AG08396 (cell line): ENCODE results near the gene CDC42BPB.
A peak's percentile ranks its signal among the peaks of the same experiment; 100 is the strongest.

ENCODE experiments used
- DNase-seq: peaks from one replicate; pipeline ENCODE4 v3.0.0; 2012; ENCODE audit warnings: low spot score, mixed read lengths

Gene CDC42BPB

DNA sequence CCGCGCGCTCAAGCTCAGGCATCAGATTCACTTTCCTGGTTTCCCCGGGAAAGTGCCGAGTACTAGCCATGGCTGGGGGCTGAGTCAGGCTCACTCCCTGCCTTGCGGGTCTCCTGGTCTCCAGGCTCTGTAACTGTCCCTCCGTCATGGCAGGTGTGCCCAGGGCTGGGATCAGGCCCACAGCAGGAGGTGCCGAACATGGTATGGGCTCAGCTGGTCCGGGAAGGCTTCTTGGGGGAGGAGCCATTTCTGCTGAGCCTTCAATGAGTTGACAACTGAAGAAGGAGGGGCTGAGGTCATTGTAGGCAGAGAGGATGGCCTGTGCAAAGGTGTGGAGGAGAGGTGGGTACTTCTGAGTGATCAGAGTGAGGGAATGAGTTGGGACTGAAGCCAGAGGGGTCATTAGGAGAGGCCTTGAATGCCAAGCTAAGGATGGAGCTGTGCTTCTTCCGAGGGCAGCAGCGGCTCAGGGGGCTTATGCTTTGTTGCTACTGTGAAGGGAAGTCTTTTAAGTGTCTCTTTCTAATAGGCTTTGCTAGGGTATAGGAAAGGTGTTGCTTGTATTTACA is 37.9 kb upstream of the CDC42BPB start:
- no peak for DNase-seq

DNA sequence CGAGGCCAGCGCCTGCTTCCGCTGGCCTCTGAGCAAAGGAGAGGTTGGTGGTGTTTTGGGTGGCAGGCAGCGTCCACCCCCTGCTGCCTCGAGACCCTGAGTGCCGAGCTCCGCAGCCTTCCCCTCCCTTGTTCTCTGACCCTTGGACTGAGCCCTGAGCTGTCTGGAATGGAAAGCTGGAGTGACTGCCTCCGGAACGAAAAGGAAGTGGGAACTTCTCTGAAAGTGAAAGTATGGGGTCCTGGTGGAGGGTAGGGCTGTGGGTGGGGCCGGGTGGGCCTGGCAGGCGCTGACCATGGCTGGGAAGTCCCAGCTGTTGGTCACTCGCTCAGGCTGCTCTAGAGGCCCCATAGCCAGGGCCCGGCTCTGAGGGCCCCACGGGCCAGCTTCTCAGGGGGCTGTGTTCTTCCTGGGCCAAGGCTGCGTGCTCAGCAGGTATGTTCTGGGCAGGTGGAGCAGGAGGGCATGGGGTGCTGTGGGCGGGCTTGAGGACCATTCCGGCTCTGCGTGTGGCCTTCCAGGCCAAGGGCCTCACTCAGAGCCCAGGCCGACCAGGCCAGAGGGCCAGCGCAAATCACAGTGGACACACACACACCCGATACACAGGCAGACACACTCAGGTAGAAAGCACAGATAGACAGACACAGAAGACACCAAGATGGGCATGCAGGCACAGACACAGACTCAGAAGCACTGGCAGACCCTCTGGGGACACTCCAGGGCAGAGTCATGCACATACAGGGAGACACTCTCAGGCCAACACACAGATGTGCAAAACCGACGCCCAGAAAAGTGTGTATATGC is 37.3 kb upstream of the CDC42BPB start, which contains the start of gene EXOC3L4:
TSS of gene EXOC3L4 (plus strand) at position 320 of the 804 bp plus-strand sequence. CDS start 5,495 bp downstream, outside the sequence.
- no peak for DNase-seq

DNA sequence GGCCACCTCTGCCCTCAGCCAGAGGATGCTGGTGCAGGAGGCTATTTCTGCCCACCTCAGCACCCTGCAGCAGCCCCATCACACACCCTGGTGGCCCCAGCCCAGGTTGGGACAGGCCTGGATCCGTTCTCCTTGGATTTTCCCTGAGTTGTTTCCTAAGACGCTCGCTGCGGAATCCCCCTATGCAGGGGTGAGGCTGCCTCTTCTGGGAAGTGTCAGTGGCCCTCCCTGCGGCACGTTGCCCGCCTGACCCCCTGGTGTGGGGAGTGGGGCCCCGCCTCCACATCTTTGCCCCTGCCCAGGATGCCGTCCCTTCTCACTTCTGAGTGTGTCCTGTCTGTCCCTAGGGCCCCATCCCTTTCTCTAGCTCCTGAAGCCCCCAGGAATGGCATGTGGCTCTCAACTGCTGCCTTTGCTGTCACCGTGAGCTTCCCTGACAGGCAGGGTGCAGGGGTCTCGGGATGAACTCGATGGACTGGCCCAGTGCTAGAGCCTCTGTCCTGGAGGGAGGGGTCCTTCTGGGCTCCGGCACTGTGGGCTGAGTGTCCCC is 36.6 kb upstream of the CDC42BPB start:
- DNase-seq, result no peak

DNA sequence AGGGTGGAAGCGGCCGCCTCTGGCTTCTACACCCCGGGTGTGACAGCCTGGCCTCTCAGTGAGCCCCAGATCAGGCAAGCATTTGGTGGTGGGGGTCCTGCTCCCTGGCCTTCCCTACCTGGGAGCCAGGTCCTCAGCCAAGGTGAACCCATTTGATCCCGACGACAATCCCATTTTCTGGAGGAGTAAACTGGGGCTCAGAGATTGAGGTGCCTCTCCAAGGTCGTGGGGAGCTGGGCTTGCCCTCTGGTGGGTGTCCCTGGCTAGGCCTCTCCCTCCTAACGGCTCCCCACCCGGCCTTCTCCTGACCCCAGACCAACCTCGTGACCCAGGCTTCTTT is 34.5 kb upstream of the CDC42BPB start:
- DNase-seq, result no peak

DNA sequence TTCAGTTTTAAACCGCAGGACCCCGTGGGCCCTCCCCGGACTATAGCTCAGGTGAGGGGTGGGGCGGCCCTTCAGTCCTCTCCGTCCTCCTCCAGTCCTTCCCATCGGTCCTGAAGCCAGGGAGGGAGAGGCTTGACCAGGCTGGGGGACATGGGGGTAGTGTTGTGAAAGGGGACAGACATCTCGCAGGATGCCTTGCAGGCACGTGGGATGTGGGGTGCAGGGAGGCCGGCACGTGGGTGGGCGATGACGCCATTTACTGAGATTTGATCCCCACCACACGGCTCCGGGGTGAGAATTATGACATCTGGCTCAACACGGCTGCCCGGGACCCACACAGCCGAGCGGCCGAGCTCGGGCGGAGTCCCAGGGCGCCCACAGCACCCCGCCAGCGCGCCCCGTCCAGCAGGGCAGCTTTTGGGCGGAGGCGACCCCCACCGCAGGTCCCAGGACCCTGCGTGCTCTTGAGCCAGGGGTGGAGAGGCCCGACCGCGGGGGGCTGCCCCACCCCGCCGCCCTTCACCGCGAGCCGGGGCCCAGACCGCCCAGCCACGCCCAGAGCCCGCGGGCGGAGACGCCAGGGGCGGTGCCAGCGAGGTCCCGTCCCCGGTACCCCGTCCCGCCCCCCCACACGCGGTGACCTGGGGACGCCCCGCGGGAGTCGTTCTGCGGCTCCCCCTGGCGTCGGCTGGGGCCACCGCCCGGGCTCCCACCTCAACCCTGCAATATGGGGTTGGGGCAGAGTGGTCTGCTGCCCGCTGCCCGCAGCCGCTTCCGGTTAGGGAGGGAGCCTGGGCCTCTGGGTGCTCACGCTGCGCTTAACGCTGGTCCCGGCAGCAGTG is 33.9 kb upstream of the CDC42BPB start:
- peak; percentile 85 for DNase-seq

DNA sequence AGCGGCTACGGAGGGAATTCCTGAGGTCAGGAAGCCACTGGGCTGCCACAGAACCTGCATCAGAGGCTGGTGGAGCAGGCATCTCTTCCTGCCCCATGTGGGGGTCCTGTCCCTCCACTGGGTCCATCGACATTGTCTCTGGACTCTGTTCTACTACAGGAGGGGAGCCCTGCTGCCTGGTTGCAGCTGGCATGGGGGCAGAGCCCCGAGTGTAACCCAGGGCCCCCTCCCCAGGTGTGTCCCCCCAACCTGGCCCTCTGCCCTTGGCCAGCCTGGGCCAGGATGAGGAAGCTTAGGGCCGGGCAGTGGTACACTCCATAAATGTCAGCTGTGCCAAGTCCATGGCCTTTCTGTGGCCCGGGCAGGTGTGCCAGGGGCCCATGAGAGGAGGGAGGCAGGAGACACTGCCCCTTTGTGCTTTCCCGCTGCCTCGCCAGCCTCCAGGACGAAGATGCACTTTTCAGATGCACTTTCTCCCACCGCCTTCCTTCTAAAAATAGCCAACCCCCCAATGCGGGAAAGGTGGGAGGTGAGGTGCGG is 33.2 kb upstream of the CDC42BPB start:
- DNase-seq, result no peak

DNA sequence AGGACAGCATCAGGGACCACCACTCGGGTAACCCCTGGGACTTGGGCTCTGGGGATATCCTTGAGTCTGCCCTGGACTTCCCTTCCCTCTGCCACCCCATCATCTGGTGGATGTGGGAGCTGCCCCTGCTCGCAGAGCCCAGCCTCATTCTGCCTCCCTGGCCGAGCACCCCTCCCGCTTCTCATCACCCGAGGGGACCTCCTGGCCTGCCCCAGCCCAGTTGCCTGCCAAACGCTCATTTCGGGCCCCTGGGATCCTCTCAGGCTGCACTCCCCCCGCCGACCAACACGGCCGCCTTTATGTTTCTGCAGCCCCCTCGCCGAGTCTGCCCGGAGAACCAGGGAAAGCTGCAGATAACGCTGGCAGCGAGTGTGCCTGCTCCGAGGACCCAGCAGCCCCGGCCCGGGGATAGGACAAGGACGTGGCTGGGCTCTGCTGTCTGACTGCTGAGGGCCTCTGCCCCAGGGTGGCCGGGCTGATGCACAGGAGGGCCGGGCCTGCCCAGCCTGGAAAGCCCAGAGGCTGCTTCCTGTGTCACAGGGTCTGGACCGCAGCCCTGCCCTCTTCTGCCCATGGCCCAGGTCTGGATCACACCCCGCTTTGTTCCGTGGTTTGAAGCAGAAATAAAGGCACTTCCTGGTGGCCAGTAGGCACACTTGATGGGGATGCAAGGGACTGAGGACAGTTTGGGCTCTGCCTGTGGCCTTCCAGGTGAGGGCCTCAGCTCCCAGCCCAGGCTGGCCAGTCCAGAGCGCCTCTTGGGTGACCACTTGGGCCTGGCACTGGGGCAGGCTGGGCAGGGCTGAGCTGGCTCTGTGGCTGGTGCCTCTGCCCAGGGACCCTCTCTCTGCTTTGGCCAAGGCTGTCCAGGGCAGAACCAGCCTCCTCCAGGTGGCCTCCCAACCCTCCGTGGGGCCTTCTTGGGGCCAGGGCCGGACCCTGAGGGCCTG is 32.3 kb upstream of the CDC42BPB start:
- no peak for DNase-seq

DNA sequence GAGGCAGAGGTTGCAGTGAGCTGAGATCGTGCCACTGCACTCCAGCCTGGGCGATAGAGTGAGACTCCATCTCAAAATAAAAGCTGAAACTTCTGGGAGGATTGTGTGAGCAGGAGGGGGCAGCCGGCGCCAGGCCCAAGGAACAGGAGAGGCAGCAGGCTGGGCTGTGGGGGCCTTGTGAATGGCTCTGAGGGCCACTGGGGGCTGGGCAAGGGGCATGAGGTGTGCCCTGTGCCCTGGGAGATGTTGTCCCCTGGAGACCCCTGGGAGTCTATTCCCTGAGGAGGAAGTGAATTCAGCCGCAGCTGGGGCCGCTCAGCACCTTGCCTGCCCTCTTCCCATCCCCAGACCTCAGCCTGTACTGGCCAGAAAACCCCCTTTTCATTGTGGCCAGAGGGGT is 31.6 kb upstream of the CDC42BPB start:
- no peak for DNase-seq

DNA sequence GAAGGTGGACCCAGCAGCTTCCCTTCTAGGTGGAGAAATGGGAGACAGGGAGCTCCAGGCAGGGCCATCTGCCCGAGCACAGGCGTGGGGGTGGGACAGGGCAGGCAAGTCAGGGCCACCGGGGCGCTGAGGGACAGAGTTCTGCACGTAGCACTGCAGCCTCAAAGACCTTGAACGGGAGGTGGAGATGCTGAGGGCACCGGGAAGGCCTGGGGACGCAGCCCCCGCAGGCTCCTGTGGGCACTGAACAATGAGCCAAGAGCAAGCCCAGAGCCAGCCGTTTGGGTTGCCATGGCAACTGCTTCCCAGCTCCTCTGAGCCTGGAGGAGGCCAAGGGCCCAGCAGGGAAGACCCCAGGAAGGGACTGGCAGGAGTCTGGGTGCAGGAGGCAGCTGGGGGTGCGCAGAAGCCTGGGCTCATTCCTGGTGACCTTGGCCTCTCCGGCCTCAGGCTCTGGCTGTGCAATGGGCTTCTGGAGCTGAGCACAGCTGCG is 30.0 kb upstream of the CDC42BPB start:
- DNase-seq, result no peak

DNA sequence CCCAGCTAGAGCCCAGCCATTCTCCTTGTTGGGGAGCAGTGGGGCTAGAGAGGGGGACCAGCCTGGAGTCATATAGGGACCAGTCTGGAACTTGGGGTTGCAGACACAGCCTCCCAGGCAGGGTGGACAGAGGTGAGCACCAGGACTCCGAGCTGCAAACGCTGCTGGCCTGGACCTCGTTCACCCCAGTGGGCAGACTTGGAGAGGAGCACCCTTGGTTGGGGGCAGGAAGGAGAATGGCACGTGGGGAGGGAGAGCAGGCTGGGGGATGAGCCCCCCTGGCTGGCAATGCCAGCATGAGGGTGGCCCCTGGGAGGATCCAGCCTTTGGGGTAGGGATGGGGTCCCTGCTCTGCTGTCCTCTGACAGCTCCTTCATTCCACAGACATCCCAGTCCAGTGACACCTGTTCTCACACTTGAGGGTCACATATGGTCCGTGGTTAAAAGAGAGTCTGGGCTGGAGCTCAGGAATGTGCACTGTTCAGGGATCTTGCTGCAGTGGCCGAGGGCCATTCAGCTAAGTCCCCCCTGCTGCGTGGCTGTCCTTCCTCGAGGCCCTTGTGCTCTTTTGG is 29.5 kb upstream of the CDC42BPB start:
- DNase-seq, result no peak

DNA sequence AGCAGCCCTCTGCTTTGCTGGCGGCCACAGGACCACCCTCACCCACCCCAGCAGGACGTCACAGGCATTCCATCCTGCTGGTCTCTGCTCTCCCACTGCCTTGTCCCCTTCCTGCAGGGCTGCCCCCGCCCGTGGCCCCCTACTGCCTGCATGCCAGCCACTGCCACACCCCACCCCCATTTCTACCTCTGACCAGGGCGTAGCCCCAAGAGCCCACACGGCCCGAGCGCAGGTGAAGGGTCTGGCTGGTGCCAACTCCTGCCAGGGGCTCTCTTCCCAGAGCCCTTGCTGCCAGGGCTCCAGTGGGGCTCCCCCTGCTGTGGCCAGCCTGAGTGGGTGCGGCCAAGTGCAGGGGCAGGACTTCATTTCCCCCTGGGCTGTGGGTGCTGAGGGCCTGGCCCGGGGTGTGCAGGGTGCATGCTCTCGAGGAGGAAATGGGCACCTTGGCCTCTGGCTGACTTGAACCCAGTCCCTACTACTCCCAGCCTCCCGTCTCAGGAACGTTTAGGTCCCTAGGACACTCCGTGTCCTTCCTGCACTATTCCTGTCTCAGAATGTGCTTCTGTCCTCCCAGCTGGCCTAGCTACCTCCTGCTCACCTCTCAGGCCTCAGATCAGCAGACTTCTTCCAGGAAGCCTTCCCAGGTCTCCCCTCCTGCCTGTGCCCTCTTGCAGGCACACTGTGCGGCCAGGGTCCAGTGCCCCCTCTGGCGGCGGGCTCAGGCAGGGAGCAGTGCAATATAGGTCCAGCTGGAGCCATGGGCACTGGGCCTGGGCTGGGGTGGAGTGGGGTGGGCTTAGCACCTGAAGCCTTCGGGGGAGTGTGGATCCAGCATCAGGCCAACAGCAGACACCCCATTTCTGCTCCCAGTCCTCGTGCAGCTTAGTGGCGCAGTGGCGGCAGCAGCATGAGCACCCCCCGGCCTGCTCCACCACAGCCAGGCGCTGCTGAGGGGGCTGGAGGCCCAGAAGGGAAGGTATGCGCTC is 28.1 kb upstream of the CDC42BPB start:
- no peak for DNase-seq

DNA sequence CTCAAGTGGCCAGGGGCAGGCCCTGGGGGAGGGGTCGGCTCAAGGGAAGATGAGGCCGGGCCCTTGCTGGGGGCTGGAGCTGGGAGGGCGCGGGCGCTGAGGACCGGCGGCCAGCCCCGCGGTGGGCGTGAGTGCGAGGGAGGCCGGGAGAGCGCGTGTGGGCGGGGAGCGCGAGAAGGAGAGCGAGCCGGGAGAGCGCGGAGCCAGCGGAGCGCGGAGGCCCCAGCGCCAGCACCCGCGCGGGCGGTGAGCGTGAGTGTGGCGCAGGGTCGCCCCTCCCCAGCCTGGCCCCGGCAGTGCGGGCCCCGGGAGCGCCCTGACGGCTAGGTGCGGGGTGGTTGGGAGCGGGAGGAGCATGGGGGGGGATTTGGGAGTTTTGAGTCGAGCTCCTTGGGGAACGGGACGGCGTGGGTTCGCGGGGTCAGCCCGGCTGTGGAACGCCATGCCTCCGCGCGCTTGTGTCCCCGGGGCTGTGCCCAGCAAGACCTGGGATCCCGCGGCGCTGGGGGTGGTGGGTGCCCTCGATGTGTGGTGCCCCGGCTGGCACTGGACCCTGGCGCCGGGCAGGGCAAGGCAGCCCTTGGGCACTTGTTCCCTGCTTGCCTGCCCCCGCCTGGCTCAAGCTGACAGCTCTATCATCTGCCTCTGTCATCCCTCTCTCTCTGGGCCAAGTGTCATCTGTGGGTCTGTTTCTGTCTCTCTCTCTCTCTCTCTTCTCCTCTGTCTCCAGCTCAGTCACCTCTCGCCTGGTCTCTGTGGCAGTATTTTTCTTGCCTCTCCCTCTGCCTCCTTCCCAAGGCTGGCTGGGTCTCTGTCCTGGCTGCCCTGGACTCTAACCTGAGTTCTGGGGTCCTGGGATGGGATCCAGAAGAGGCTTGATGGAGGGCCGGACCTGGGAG is 26.9 kb upstream of the CDC42BPB start, which contains the start of gene LBHD2:
TSS of gene LBHD2 (plus strand) at position 190 of the 899 bp plus-strand sequence. CDS start 1,803 bp downstream, outside the sequence.
- no peak for DNase-seq

DNA sequence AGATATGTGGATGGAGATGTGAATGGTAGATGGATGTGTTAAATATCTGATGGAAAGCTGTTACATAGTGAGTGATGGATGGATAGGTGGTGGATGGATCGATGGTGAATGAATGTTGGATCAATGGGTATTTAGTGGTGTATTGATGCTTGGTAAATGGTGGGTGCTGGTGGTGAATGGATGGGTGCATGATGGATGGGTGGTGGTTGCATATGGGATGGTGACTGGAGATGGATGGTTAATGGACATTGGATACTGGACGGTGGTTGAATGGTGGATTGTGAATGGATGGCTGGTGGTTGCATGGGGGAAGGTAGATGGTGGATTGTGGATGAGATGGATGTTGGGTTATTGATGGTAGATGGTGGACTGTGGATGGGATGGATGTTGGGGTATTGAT is 24.6 kb upstream of the CDC42BPB start:
- no peak for DNase-seq

DNA sequence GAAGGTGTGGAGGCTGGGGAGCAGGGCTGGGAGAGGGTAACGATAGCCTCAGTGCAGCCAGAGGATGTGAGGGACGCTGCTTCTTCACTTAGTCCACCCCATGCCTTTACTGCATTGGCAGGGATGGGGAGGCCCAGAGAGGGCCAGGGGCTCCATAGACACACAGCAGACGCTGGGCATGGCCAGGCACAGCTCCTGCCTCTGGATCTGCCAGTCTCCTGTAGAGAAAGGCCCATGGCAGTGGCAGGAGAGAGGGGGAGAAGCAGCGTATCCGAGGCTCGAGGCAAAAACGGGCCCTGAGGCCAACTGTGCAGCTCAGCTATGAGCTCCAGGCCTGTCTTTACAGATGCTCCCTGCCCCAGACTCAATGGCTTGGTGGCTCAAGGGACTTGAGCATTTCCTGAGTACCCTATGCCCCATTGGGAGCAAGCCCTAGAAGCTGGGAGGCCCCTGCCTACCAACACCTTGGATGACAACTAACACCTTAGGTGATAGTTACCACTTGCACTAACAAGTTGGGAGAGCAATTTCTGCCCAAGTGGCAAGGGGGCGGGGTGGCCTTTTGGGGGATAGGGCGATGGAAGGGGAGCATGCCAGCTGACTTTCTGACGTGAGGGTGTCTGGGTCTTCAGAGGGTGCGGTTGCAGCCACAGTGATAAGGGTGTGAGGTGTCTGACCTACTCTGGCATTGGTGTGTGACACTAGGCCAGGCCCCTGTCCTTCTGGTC is 21.7 kb upstream of the CDC42BPB start:
- no peak for DNase-seq

DNA sequence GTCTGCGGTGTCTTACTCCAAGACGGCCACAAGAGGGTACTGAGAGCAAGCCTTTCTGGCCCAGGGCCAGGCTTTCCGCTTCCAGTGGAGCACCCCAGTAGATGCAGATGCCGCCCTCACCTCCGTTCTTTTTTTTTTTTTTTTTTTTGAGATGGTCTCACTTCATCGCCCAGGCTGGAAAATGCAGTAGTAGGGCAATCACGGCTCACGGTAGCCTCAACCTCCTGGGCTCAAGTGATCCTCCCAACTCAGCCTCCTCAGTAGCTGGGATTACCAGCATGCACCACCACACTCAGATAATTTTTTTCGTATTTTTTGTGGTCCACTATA is 21.0 kb upstream of the CDC42BPB start:
- peak; percentile 87 for DNase-seq

DNA sequence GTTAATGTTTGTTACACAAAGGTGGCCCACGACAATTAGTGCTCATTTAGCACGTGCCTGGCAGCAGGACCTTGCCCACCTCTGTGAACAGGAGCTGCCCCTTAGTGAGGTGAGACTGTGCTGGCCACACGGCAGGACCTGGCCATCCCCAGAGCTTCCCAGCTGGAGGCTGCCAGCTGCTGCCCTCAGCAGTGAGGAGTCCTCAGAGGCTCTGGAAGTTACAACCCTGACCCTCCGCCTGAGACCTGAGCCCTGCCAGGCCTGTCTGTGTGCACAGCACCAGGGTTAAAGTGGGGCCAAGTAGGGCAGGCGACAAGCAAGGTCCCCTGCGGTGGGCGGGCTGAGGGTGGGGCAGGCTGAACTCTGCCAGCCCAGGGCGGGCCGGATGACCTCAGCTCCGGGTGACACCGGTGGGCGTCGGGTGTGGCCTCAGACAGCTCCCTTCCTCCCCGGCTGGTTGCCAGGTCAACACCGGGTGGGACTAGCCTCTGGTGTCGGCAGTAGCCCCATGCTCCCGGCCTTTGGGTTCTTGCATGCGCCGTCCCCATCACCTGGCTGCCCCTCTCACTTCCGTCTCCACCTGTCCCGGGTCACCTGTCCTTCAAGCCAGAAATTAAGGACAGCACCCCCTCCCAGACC is 17.5 kb upstream of the CDC42BPB start:
- no peak for DNase-seq
